Kidney glomerular epithelial cell (primary cell): ENCODE measurements around the gene PKP1.
A peak's percentile ranks its signal among the peaks of the same experiment; 100 is the strongest.

Experiments
- DNase-seq: peaks from one replicate; lab custom pipeline; 2025; lab: John Stamatoyannopoulos, UW

PKP1 gene

DNA sequence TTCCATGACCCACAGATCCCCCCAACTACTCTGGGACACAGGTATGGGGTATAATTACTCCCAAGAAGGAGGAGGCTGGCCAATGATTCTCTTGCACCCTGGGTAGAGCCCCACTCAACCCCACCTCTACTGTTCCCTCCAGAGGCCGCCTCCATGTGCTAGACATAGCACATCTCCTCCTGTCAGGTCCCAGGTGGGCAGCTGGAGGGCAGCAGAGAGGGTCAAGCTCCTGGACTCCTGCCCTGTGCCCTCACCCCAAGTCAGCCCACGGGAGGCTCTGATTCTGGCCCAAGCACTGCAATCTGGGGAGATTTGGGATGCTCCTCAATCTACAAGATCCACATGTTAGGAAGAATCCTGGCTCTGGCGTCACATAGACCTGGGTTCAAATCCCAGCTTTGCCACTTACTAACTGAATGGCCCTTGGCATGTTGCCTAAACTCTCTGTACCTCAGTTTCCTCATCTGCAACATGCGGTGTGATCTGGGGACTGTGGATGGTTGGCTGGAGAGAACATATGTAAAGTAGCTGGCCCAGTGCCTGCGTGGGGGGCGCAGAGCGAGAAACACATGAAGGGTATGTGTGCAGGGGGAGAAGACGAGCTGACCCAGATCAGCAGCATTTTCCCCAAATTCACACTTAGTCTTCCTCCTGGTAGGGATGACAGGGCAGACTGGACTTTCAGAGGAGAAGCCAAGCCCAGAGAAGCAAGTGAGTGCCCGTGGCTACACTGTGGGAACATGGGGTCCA lies 71.0 kb downstream of the PKP1 start:
- no peak for DNase-seq

DNA sequence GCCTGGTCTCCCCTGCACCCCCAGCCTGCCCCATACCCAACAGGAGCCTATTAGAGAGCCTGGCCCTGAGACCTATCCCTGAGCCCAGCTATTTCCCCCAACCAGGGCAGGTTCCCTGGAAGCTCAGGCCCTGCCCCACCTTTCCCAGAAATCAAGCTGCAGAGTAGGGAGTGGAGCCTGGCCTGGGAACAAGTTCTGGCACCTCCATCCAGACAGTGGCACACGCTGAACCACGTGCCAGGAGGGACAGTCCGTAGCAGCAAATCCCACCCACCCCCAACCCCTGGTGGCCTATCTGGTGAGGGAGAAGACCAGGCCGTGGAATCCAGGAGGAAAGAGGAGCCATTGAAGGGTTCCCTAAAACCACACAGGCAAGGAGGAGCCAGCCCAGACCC lies 71.6 kb downstream of the PKP1 start:
- DNase-seq: no peak

DNA sequence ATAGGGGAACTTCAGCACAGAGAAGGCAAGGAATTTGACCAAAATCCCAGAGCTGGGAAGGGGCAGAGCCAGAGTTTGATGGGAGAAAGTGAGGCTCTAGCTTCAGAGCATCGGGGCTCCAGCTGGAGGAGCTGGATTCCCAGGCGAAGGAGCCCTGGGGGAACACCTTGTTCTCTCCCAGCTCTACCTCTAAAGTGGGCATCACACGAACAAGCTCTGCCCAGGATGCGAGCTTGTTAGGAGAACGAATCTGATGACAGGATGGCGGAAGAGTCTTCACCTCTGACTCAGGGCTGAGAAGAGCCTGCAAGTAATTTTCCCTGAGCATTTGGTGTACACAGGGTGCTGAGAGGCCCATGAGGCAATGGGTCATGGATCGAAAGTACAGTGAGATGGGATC lies 72.2 kb downstream of the PKP1 start:
- DNase-seq: no peak

DNA sequence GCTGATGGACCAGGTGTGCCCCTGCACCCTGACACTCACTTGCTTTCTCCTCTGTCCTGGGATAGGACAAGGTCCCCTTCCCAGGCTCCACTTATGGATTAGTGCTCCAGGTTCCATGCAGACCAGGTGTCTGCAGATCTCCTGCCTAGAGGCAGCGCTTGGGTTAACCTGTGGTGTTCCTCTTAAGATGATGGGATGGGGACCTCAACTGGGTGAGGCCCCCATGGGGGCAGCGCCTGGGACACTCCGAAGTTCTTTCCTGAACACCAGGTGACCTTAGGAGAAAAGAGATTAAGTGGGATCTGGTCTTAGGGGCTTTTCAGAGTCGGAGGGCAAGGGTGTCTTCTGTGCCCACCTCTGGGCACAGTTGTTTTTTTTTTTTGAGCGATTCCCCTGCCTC lies 72.9 kb downstream of the PKP1 start:
- no peak for DNase-seq

DNA sequence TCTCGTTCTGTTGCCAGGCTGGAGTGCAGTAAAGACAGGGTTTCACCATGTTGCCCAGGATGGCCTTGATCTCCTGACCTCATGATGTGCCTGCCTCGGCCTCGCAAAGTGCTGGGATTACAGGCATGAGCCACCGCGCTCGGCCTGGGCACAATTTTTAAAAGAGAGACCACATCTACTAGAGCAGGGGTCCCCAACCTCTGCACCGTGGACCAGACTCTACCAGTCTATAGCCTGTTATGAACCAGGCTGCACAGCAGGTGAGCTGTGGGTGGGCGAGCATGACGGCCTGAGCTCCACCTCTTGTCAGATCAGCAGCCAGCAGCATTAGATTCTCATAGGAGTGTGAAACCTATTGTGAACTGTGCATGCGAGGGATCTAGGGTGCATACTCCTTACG lies 73.4 kb downstream of the PKP1 start:
- DNase-seq: no peak

DNA sequence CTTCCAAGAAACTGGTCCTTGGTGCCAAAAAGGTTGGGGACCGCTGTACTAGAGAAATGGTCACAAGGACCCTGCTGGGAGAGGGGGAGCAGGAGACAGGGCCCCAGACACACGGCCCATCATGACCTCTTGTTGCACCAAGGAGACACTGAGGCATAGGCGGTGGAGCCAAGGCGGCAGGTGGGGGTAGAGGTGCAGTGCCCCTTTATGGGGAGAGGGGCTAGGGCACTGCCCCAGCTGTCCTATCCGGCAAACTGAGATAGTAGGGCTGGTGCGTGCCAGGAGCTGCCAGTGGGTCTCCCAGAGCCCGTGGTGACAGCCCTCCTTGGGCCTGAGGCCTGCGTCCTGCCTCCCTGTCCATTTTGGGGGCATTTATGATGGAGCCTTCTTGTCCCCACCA lies 73.9 kb downstream of the PKP1 start:
- no peak for DNase-seq

DNA sequence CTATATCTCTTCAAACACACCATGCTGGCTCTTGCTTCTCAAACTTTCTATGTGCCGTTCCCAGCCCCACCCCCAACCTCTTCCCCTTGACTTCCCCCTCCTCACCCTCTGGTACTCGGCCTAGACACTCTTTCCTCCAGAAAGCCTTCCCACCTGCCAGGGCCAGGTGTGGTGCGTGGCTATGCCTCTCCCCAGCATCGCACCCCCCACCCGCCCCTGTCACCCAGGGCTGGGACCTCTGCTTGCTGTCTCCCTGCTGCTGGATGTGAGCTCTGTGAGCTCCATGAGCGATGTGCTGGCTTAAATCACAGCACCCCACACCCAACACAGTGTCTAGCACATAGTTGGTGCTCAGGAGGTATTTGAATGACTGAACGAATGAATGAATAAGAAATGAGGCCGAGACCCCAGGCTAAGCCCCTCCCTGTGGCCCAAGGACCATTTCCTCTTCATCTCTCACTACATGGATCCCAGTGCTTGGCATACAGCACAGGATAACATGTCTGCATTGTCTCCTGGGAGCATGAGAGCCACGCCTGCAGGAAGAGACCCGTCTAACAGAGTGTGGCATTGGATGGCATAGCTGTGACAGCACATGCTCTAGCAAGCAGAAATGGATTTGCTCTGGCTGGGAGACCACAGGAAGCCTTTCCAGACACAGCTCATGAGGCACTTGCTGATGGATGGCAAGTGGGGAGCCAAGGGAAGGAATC lies 74.5 kb downstream of the PKP1 start:
- DNase-seq: no peak

DNA sequence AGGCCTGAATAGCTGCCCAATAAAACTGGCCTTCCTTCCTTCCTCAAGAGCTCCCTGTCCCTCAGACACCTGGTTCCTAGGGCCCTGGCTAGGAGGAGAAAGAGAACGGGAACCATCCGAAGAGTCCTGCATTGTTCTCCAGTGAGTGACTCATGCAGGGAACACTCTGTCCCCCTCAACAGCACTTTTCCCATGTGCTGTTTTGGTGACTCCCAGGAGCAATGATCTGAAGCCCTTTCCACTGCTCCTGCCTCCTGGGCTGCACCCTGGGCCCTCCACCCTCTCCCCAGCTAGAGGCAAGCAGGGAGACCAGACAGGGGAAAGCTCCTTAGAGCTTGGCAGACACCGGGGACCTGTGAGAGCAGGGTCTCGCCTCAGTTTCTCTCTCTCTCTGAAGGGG lies 75.3 kb downstream of the PKP1 start:
- no peak for DNase-seq

DNA sequence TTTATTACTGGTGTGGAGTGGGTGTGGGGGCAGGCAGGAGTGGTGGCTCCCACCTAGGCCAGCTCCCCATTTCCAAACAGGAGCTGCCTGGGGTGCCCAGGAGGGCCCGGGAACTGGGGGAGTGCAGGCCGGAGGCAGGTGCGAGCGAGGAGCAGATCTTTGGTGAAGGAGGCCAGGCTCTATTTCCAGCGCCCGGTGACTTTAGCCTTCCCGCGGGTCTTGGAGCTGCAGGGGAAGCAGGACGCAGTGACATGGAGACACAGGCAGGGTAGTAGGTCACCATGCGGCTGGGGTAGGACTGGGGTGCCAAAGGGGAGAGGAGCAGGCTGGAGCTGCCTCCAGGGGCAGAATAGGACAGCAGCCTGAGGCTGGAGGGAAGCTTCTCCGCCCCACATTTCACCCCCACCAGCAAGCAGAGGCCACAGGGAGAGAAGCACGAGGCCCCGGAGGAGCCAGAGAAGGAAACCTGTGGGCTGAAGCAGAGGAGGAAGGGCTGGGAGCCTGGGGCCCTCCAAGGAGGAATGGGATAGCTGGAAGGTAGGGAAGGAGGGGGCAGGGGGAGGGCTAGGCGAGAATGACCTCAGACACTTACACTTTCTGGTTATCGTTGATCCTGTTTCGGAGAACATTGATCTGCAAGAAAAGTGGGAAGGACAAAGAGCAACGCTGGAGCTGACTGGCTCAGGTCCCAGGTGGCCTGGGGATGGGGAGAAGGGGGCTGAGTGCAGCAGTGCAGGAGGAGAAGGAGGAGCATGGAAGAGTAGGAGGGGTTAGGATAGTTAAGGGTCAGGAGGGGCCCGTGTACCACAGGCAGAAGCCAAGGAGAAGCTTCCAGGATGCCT lies 75.9 kb downstream of the PKP1 start:
- DNase-seq: no peak

DNA sequence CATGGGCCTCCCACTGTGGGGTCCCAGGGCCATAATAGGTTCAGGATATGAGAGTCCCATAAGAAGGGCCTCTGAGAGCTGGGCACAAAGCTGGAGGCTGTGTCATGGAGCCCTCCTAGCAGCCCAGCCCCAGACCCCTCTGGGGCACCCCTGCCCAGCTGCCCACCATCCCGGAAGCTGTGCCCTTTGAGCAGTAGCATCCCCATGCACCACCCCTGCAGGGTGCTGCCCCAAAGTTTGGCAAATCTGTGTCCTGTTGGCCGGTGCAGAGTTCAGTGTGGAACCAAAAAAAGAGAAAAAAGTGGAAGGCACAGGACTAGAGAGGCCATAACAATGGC lies 76.5 kb downstream of the PKP1 start:
- DNase-seq: no peak

DNA sequence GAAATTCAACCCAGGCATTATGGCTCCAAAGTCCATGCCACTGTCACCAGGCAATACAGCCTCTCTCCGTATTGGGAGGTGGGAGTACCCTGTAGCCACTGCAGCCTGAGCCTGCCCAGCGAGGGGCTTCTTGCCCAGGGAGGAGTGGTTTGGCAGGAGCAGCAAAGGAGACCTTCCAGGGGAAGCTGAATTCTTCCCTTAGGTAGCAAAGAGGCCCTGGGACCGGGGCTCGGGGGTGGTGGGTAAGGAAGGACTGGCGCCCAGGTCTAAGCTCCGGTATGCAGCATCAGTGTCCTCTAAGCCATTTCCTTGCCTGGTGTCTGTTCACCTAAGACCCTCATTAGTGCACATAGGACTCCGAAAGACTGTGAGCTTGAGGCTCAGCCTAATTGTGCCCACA lies 77.2 kb downstream of the PKP1 start:
- DNase-seq: no peak

DNA sequence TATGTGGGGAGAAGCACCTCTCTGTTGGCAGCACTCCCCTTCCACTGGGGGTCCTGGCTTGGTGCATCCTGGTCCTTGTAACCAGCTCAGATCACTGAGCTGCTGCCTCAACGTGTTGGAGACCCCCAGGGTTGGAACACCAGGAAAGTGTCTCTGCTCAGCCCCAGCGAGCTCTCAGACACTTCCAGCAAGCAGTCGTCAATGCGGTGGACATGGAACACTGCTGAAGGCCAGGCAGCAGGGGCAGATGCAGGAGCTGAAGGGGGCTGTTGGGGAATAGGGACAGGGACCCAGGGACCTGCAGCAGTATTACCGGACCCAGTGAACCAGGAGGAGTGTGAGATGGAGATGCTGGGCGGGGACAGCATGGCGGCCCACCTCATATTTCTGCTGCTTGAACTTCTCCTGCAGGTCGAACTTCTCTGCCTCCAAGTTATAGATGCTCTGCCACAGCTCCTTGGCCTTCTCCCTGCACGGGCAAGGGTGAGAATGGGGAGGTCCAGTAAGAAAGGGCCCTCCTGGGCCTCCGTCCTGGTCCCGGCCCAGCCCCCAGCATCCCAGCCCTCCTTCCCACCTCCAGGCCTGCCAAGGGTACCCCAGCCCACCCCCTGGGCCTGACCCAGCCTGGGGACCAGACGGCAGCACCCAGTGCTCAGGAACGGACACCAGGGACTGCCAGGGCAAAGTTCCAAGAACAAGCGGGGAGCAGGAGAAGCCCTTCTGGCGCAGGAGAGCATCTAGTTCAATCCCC lies 77.8 kb downstream of the PKP1 start:
- no peak for DNase-seq

DNA sequence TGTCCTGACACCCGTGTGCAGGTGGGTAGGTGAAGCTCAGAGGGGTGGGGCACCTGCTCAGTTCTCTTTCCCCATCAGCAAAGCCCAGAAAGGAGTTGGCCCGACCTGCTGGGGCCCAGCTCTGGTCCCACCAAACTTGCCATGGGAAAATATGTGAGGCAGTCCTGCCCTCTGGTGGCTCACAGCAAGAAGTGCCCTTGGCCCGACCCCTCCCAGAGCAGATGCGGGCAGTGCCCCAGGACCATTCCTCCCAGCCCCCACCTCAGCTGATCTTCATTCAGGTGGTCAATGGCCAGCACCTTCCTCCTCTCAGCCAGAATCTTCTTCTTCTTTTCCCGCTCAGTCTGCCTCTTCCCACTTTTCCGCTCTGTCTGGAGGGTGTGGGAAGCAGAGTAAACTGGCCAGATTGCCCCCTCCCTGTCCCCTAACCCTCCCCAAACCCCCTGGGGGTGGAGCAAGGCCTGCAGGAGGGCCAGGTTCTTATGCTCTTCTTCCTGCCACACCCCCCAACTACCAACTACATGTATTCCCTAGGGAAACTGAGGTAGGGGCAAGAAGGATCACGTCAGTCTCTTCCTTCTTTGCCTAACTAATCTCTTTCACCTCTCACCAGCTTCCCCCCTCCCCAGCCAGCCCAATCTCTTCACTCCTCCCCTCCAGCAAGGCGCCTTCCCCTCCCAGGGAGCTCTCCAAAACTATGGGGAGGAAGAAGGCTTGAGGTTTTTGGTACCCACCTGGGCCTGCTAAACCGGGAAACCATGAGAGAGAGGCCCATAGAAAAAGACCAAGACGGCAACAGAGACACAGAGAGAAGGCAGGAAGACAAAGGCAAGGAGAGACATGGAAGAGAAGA lies 78.6 kb downstream of the PKP1 start:
- peak; percentile 31 for DNase-seq

DNA sequence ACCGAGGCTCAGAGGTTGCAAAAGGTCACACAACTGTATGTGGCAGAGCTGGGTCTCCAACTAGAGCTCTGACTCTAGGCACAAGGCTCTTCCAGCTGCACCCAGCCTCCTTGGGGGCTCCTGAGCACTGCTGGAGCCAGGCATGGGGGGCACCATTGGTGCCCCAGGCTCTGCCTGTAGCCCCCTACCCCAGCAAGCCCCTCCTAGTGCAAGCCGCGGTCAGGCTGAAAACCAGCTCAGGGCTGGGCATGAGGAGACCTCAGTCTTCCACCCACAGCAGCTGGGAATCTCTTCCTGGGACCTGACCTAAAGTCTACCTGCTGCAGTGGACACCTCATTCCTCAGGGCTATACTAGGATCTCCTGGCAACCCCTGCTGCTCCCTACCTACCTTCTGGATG lies 79.6 kb downstream of the PKP1 start:
- DNase-seq: no peak

DNA sequence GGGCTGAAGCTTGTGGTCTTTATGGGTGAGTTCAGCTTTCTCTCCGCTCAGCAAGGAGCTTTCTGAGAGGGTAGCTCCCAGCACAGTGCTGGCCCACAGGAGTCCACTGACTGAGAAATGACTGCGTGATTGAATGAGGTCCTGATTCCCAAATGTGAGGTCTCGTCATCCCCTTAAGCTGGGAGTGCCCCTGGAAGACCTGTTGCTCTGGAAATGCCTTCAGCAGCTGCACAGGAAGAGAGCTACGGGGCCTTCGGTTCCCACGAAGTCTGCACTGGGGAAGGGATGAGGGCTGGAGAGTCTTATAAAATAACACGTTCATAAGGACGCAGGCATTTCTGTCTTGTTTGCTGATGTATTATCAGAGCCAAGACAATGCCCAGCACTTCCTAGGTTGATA lies 80.2 kb downstream of the PKP1 start:
- no peak for DNase-seq

DNA sequence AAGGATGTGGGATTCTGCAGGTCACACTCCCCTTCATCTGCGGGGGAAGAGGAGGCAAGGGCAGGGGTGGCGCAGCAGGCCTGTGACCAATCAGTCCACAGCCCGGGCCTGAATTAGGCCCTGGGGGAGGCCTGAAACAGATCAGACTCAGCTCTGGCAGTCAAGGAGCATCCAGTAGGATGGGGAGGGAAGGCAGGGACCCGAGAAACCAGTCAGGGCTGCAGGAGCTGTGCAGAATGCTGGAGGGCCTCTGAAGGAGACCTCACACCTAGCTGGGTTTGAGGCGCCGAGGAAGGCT lies 81.5 kb downstream of the PKP1 start:
- DNase-seq: peak; percentile 33

DNA sequence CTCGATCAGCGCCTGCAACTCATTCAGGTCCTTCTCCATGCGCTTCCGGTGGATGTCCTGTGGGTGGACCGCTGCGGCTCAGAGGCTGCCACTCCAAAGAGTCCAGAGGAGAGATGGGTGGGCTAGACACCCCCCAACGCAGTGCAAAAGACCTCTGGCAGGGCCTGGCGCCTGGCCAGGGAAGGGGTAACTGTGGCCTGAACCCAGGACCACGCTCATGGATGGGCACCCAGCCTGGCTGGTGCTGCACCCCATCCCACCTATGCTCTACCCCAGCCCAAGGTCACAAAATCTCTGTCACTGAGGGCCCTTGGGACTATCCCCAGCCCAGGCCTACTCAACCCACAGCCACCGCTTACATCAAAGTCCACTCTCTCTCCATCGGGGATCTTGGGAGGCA lies 81.9 kb downstream of the PKP1 start:
- no peak for DNase-seq

DNA sequence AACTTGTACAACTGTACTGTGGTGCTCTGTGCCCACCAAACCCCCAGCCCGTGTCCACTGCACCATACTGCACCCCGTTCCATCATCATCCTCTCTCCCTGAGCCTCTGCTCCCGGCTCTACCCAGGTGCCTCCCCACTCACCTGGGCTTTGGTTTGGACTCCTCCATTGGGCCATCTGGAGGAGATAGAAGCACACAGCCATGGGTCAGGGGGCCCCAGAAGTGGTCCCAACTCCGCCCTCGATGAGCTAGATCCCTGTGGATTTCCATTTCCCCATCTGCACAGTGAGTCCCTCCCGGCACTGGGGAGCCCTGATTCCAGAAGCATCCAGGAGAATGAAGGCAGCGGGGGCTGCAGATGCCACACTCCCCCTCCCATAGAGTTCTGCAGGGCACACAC lies 83.4 kb downstream of the PKP1 start:
- DNase-seq: no peak

DNA sequence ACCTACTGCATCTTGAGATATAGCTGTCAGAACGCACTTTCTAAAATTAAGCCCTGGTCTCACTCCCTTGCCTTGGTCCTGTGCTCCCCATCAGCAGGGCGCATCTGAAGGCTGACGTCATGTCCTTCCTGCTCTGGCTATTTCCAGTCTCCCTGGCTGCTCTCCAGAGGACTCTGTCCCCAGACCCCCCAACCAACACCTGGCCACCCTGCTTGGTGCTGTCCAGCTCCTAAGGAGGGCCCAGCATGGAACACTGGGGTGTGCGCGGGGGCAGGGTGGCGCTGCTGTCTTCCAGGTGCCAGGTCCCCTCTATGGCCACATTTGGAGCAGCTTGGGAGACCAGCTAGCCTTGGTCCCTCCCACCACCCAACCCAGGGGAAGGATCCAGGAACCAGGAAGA lies 85.9 kb downstream of the PKP1 start:
- no peak for DNase-seq

DNA sequence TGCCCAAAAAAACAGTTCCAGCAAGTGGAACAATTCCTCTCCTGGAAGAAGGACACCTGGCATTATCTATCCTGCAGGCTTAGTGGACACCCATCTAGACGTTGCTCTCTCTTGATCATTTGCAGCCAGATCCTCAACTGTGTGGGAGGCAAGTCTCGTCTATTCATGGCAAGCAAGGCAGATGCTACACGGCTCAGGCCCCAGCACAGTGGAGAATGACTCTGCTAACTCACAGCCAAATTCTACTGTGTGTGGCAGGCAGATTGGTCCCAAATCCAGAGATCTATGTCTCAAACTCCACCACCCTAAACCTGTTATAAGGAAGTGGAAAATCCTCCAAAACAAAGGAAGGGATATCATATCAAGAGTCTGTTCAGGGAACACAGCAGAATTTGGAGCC lies 87.2 kb downstream of the PKP1 start:
- DNase-seq: no peak

DNA sequence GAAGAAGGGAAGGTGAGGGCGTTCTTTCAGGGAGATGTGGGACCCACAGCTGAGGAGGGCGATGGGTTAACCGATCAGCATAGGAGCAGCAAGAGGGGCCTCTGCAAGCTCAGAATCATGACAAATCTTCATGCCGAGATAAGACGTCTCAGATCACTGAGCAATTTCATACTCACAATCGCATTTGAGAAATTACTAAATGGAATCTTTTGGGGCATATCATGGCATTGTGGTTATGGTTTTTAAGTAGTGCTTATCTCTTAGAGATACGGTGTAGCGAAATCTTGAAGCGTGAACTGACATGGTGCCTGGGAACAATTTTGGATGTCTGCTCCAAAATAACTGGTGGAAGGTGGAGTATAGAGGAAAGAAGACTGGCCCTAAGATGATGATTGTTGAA lies 88.0 kb downstream of the PKP1 start:
- DNase-seq: no peak

DNA sequence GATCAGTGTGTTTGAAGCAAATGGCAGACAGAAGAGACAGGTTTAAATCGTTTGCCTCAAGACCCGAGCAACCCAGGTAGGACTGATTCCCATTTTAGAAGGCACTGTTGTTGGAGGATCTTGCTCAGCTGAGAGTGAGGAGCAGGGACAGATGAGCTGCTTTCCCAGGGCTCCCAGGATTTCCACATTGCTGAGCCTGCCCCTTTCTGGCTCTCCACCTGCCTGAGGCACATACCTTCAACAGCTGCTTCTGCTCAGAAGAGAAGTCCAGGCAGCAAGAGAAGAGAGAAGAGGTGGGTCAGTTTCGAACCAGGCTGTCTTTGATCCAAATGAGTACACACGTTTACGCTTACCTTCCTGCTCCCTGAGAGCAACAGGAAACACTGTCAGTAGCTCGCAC lies 88.5 kb downstream of the PKP1 start:
- DNase-seq: no peak
